ENCODE results near the gene LCE5A.
"Not testable (repeated sequence)": the region's sequence is repeated elsewhere in the genome, so short reads cannot be mapped to it uniquely, and the experiment has no call there.

The LCE5A gene

DNA sequence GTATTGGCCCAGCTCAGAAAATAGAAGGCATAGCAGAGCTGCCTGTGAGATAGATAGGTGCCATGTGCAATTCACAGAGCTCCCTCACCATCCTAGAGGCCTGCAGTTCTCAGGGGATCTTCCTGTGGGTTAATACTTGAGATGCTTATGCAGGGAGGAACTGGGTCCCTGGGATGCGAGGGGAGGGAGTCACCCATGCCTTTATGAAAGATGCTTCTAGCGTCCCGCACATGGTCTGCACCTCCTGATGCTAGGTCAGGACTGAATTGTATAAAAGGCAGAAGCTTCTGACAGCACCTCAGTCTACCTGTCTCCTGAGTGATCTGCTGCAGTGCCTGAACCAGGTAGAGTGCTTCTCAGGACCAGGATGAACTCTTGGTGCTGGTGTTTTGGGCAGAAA lies at the start of gene LCE5A:
Gene LCE5A (plus strand): TSS at position 301 of the 400 bp plus-strand sequence. CDS start 732 bp downstream, outside the sequence.
- no peak for DNase-seq (ENCODE audit: low spot score)

GRCh38 chr1:152461544-152461943 lies 49.1 kb upstream of the LCE5A start:
- DNase-seq (ENCODE audit: low spot score) = peak; percentile 65

GRCh38 chr1:152462636-152463035 lies 48.0 kb upstream of the LCE5A start:
- no peak for DNase-seq (ENCODE audit: low spot score)

GRCh38 chr1:152466217-152466616 lies 44.4 kb upstream of the LCE5A start:
- DNase-seq (ENCODE audit: low spot score) = no peak

DNA sequence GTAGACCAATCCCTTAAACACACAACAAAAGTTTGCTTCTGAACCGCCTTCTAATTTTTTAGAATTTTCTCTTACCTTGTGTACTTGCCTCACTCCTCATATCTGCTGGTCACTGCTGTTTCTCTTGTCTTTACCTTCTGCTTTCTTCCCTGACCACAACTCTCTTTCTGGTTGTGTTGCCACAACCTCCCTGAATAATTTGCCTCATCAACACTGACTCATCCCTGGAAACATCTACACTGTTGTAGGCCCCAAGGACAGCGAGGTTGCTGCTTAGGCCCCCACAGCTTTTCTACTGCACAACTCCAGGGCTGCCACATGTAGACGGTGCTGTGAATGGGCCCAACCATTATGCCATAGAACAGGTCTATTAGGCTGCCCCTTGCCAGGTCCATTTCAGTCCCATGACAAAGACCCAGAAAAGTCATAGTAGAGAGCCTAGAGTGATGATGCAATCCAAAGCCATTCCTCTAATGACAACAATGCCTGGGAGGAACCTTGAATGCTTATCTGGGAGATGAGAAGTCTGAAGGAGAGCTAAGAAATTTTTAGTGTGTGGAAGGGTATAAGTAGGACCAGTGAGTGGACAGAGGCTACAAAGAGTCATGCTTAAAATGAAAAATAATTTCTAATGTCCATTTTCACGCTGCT lies 36.6 kb upstream of the LCE5A start:
- DNase-seq (ENCODE audit: low spot score) = no peak

GRCh38 chr1:152479792-152480595 lies 30.6 kb upstream of the LCE5A start:
- no peak for DNase-seq (ENCODE audit: low spot score)

DNA sequence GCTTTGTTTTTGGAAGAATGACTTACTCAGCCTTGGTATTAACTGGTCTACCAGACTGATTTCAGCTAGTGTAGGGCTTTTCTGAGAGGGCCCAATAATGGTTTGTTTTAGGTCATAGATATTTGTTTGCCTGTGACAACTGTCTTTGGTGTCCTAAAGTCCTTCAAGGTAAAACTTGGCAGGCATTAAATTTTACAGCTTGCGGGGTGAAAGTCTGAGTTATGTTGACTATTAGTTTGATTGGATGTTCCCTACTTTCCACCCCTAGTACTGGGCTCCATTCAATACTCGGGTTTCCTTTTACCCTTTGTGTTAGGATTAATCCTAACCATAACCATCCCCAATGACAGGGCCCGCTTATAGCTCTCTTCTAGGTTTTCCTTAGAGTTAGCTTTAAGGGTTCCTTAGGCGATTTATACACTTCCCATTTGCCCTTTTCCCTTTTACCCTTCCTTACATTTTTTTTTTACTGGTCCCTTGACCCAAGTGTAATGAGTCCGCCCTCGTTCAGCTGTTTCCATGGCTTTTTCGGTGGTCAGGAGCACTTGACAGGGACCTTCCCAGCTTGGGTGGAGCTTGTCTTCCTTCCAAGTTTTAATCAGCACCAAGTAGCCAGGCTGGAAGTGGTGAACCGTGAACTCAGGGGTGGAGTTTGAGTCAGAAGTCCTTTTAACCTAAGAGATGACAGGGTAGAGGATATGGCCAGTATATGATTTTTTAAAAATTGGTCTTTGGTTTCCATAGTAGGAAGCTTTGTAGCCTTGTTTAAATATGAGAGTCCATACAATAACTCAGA lies 28.5 kb upstream of the LCE5A start:
- DNase-seq (ENCODE audit: low spot score) = no peak

DNA sequence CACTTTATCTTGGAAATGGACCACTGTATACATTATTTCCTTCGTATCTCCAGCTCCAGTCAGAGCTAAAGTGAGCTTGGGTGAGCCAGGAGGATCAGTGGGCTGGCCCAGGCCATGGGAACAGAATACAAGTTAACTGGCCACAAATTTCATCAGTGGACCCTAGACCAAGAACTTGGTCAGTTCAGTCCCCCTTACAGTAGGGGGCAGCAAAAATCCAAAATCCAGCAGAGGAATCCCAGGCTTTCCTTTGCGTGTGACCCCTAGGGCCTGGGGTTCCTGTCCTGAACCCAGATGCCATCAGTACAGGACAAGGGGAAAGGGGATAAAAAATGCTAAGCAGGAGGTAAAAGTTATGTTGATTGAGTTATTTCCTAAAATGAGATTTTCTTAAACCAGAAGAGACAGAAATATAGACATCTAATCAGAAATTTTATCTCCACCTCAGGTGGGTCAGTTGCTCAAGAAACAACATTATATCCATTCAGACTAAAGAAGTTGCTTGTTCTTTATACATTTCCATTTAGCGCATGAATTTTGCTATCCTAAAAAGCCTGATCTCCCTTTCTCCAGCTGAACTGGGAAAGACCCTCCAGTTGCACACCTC lies 24.1 kb upstream of the LCE5A start:
- DNase-seq (ENCODE audit: low spot score) = no peak

DNA sequence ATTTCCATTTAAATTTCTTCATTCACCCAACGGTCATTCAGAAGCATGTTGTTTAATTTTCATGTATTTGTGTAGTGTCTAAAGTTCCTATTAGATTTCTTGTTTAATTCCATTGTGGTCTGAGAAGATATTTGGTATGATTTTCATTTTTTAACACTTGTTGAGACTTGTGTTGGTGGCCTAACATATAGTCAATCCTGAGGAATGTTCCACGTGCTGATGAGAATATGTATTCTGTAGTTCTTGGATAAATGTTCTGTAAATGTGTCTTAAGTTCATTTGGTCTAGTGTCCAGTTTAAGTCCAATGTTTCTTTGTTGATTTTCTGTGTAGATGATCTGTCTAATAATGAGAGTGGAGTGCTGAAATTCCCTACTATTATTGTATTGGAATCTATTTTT lies 22.7 kb upstream of the LCE5A start:
- no peak for DNase-seq (ENCODE audit: low spot score)

DNA sequence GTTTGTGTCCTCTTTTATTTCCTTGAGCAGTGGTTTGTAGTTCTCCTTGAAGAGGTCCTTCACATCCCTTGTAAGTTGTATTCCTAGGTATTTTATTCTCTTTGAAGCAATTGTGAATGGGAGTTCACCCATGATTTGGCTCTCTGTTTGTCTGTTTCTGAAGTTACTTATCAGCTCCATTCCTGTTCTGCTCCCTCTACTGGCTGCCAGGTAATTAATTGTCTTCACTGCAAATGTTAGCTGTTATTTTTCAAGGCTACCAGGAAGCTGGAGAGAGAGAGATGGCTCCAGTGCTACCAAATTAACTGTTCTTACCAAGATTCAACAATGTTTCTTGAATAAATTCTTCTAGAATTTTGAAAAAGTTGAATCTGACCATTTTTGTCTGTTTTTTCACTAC lies 19.1 kb upstream of the LCE5A start:
- not testable (repeated sequence) for DNase-seq (ENCODE audit: low spot score)

DNA sequence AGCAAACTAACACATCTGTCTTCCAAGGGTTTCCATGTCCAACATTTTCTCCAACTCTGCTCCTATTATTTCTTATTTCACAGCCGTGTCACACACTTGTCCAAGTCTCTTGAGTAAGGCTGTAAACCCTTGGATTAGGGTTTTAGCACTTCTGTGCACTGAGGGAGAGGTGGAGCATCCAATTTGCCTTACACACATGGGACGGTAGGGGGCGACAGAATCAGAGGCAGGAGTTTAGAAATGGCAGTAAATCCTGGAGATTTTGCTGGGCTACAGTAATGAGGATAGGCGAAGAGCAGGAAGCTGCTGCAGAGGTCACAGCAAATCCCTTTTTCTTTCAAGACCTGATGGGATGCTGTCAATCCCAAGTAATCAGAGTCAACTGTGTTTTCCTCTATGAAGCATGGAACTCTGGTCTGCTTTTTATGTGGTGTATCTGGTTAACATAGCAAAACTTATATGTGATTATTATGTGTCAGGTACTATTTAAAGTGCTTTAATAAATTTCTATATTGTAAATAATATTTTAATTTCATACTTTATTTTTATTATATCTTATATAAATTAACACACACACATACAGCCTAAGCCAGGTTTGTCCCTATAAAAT lies 15.4 kb upstream of the LCE5A start:
- DNase-seq (ENCODE audit: low spot score) = no peak

DNA sequence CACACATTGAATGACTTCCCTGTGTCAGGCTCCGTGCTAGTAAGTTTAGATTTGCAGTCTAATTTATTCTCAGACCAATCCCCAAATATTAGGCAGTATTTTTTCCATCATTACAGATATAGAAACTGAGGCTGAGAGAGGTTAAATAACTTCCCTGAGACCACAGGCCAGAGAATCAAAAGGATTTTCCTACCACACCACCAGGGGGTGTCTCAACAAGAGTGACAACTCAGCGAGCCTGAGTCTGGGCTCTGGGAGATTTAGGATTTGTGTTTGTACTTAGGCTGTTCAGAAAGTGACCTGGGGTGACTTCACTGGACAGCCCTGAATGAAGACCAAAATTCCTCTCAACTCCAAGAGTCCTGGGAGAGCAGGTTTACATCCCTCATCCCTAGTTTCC lies 13.3 kb upstream of the LCE5A start:
- DNase-seq (ENCODE audit: low spot score) = no peak

GRCh38 chr1:152501704-152502103 lies 8.9 kb upstream of the LCE5A start:
- no peak for DNase-seq (ENCODE audit: low spot score)

- DNase-seq (ENCODE audit: low spot score) = no peak
These were observed 8.0 kb upstream of the LCE5A start for GRCh38 chr1:152502496-152503180.

GRCh38 chr1:152505083-152505482 lies 5.5 kb upstream of the LCE5A start:
- DNase-seq (ENCODE audit: low spot score) = no peak

DNA sequence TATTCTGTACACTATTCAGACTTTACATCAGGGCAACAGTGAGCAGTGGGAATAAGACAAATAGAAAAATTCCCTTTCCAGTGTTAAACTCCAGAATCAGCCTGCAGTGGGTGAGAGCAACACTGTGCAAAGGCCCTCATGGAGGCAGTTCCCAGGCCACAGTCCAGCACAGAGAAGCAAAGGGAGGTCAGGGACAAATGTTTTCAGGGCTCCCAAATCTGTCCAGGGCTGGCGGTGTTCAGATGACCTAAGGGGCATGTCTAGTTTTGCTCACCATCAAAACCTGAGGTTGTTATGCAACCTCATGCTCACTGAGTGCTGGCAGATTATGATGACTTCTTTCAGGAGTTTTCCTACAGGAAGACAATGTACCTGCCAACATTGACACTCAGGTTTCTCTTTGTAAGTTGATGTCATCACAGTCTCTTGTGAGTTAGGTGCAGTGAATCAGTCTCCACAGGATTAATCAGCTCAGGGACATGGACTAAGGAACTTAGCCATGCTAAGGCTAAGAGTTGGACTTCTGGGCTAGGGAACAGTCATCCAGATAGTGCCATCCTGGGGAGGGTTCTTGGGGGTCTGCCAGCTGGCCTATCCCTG lies 3.6 kb upstream of the LCE5A start:
- no peak for DNase-seq (ENCODE audit: low spot score)

DNA sequence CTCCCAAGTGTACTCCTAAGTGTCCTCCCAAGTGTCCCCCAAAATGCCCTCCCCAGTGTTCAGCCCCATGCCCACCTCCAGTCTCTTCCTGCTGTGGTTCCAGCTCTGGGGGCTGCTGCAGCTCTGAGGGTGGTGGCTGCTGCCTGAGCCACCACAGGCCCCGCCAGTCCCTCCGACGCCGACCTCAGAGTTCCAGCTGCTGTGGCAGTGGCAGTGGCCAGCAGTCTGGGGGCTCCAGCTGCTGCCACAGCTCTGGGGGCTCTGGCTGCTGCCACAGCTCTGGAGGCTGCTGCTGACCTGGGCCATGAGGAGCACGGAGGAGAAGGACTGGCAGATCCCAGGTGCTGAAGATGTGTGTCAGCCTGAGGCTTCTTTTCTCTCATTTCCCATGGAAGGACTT lies 993 bp downstream of the LCE5A start:
- DNase-seq (ENCODE audit: low spot score) = no peak

GRCh38 chr1:152513081-152513480 lies 2.5 kb downstream of the LCE5A start:
- DNase-seq (ENCODE audit: low spot score) = no peak

DNA sequence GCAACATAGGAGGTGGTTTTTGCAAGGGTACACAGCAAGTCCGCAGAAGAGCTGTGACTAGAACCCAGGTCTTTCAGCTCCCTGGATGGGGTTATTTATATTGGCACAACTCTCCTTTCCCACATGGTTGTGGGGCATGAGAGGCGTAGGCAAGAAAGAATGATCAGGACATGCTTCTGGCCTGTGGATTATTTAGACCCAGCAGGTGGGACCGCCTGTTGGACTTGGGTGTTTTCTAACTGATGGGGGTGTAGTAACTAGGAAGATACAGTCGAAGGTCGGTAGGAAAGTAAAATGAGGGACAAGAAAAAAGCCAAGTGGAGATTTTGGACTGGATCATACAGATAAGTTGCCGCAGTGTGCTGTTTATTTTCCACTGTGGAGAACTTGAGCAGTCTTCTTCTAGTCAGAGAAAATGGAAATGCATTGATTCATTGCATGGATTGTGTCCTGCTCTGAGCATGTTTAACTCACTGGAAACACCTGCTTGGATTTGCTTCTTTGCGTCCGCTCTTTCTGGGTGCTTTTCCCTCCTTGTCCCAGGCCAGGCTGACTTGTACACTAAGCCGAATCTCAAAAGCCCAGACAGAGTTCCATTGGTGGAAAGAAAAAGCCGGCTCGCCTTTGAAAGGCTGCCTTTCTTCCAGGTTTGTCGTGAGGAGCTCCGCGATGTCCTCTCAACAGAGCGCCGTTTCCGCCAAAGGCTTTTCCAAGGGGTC lies 4.3 kb downstream of the LCE5A start:
- DNase-seq (ENCODE audit: low spot score) = no peak

DNA sequence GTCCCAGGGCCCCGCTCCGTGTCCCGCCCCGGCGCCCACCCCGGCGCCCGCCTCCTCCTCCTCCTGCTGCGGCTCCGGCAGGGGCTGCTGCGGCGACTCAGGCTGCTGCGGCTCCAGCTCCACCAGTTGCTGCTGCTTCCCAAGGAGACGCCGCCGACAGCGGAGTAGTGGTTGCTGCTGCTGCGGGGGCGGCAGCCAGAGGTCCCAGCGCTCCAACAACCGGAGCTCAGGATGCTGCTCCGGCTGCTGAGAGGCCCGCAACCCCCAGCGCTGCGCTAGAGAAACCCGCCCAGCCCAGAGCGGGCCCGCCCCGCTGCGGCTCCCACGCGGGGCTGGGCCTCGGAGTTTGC lies 4.8 kb downstream of the LCE5A start:
- DNase-seq (ENCODE audit: low spot score) = no peak
